H1 (cell line): ENCODE measurements around the gene FRMD4A. TPM values are rescaled to one million over a fixed set of nuclear protein-coding genes. Genes with fewer than 3 reads are reported as not detected.

ENCODE experiments used
- RBBP5 ChIP-seq: IDR thresholded peaks from 2 replicates; pipeline ENCODE4 v1.7.1; 2012; ENCODE audit warnings: low read depth, mild to moderate bottlenecking, inconsistent platforms, low read length, moderate library complexity, borderline replicate concordance
- TBP ChIP-seq: IDR thresholded peaks from 2 replicates; pipeline ENCODE4 v1.6.1; 2011; ENCODE audit warnings: low read depth, low read length, improper control_type of control experiment
- TCF12 ChIP-seq: IDR thresholded peaks from 2 replicates; pipeline ENCODE4 v1.6.1; 2011; ENCODE audit warnings: low read depth, mild to moderate bottlenecking, low read length
- polyA plus RNA-seq, 7 experiments: library from polyadenylated mRNA; depleted of rRNA in 3 of 7; stranded (reverse) in 5 of 7; unstranded in 2 of 7; fragments of >200 nt in 5 of 7; fragments of 200-250 nt in 2 of 7; gene quantifications; 1 replicate in 5 of 7; 2 replicates in 1 of 7; 4 replicates in 1 of 7; pipeline versions ENCODE4 v1.2.1 to v1.2.3, GENCODE V29; 2011 to 2013; ENCODE audit warnings: missing spikeins in 2 of 7, mixed read lengths in 2 of 7
- total RNA-seq: library from RNA; stranded (reverse); fragmentation: NEBNext Ultra II Directional; extraction: Animal tissue kit (Norgen Biotek cat#: 25700); gene quantifications from 2 replicates; pipeline ENCODE4 v1.2.1, GENCODE V29; 2021
- TF ChIP-seq, protein P1 (sequence below): IDR thresholded peaks from 2 replicates; pipeline ENCODE4 v1.6.1; 2011; ENCODE audit warnings: low read length, improper control_type of control experiment

Gene FRMD4A
- total and polyA plus RNA-seq, 2 of the 8 experiments (the other 6 are each of a cell fraction or from before 2014, with no cell fraction given), result 38.6 to 39.6 TPM

DNA sequence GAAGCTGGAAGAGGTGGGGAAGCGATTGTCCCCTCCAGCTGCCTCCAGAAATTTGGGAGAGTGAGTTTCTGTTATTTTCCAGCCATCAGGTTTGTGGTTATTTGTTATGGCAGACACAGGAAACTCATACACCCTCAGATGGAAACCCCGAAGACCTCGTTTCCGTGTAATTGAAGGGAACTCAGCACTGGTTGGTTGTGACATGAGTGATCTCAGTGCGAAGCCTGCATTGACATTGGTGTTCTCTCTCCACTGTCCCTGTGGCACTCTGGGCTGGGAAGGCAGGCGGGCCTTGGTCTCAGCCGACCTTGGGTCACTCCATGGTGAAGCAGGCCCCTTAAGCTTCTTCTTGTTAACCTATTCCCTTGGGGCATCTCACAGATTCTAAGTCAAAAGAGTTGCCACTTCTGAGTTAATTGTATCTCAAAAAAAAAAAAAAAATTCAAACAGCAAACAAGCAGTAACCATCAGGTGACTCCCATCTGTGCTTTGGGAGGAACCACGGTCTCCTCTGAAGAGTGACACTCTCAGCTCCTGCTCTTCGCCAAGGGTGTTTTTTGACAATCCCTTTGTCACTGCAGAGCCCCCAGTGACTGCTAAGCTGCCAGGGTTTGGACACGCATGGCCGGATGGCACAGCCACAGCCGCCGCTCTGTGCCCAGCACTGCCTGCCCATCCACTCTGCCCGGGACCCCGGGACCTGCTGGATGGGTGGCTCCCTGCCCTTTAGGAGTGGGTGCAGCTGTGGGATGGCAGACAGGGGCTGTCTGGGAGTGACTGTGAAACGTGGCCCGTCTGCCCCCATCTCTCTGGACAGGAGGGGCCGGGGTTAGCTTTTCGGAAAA lies 510.4 kb downstream of the FRMD4A start (continued):
- TF ChIP-seq, protein P1, sequence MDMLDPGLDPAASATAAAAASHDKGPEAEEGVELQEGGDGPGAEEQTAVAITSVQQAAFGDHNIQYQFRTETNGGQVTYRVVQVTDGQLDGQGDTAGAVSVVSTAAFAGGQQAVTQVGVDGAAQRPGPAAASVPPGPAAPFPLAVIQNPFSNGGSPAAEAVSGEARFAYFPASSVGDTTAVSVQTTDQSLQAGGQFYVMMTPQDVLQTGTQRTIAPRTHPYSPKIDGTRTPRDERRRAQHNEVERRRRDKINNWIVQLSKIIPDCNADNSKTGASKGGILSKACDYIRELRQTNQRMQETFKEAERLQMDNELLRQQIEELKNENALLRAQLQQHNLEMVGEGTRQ, result no peak
- TF ChIP-seq TBP (no peak), TCF12 (no peak), RBBP5 (no peak)
- TF ChIP-seq, all 59 proteins: peak for 0
